Fibroblast of gingiva (primary cell): ENCODE data around the gene NKD1.

ENCODE experiments used
- DNase-seq: peaks from one replicate; pipeline ENCODE4 v3.0.0-alpha.2; 2011; ENCODE audit warnings: low read depth

The NKD1 gene

GRCh38 chr16:50651835-50652438 is 103.7 kb downstream of the NKD1 start:
- DNase-seq = no peak

- DNase-seq = no peak
Observed at GRCh38 chr16:50652836-50653425, 104.7 kb downstream of the NKD1 start.

GRCh38 chr16:50653633-50654519 is 105.7 kb downstream of the NKD1 start:
- no peak for DNase-seq

GRCh38 chr16:50655558-50656055 is 107.4 kb downstream of the NKD1 start:
- no peak for DNase-seq

GRCh38 chr16:50657241-50657640 is 109.0 kb downstream of the NKD1 start:
- no peak for DNase-seq

- DNase-seq = no peak
Observed at GRCh38 chr16:50659806-50660205, 111.6 kb downstream of the NKD1 start.

GRCh38 chr16:50662306-50662940 is 114.2 kb downstream of the NKD1 start:
- DNase-seq = no peak

GRCh38 chr16:50664270-50664669 is 116.1 kb downstream of the NKD1 start:
- DNase-seq = no peak

- peak; percentile 53 for DNase-seq
Observed at GRCh38 chr16:50665128-50665878, 117.1 kb downstream of the NKD1 start.

- no peak for DNase-seq
Observed at GRCh38 chr16:50666658-50667496, 118.7 kb downstream of the NKD1 start.

GRCh38 chr16:50667497-50668367 is 119.5 kb downstream of the NKD1 start:
- no peak for DNase-seq

GRCh38 chr16:50668368-50669008 is 120.3 kb downstream of the NKD1 start:
- DNase-seq = no peak

GRCh38 chr16:50669741-50670140 is 121.5 kb downstream of the NKD1 start:
- no peak for DNase-seq

- no peak for DNase-seq
Observed at GRCh38 chr16:50670476-50670875, 122.3 kb downstream of the NKD1 start.

GRCh38 chr16:50671644-50672260 is 123.6 kb downstream of the NKD1 start:
- no peak for DNase-seq

GRCh38 chr16:50673496-50674275 is 125.5 kb downstream of the NKD1 start:
- no peak for DNase-seq

- no peak for DNase-seq
Observed at GRCh38 chr16:50674831-50675230, 126.6 kb downstream of the NKD1 start.
